Measurements from ENCODE around the gene LSM5. TPM values are rescaled to one million over a fixed set of nuclear protein-coding genes. Genes with fewer than 3 reads are reported as not detected.
"Not testable (repeated sequence)": the region's sequence is repeated elsewhere in the genome, so short reads cannot be mapped to it uniquely, and the experiment has no call there.

Gene LSM5
- total RNA-seq, 1 donor from 2014 or later: 27.1 TPM

- Histone ChIP-seq H3K27me3 (ENCODE audit: low read depth) (no peaks in the 10 kb centered on the region), H3K27ac (no peak overlapping the region), H3K4me1 (no peaks in the 10 kb centered on the region), H3K4me3 (no peak overlapping the region), H3K36me3 (no peaks in the 10 kb centered on the region), H3K9me3 (no peaks in the 10 kb centered on the region)
- DNase-seq (no peak), ATAC-seq (no peak)
- intact Hi-C loops (cut with DNase I): no loop called here
- no peak for TF ChIP-seq CTCF (IDR thresholded peaks at IDR 0.05)
Observed at GRCh38 chr7:32472015-32472414, 18.2 kb downstream of the LSM5 start.

GRCh38 chr7:32470871-32471270 is 19.3 kb downstream of the LSM5 start:
- TF ChIP-seq CTCF (IDR thresholded peaks at IDR 0.05): no peak
- no peaks in the 10 kb centered on the region for H3K4me1 ChIP-seq
- H3K9me3 ChIP-seq: no peaks in the 10 kb centered on the region
- no peak for DNase-seq
- H3K27ac ChIP-seq: no peak overlapping the region
- ATAC-seq: no peak
- H3K27me3 ChIP-seq (ENCODE audit: low read depth): no peaks in the 10 kb centered on the region
- no peaks in the 10 kb centered on the region for H3K36me3 ChIP-seq
- no peak overlapping the region for H3K4me3 ChIP-seq
- intact Hi-C loops (cut with DNase I): no loop called here

GRCh38 chr7:32470004-32470403 is 20.2 kb downstream of the LSM5 start:
- H3K36me3 ChIP-seq; DNase-seq; H3K27ac ChIP-seq; H3K9me3 ChIP-seq; H3K4me3 ChIP-seq; ATAC-seq; H3K4me1 ChIP-seq; intact Hi-C loops (cut with DNase I); H3K27me3 ChIP-seq (ENCODE audit: low read depth): not testable (repeated sequence)

- H3K27ac ChIP-seq; H3K9me3 ChIP-seq; ATAC-seq; H3K36me3 ChIP-seq; H3K27me3 ChIP-seq (ENCODE audit: low read depth); H3K4me1 ChIP-seq; intact Hi-C loops (cut with DNase I); H3K4me3 ChIP-seq; DNase-seq: not testable (repeated sequence)
Observed at GRCh38 chr7:32464641-32465416, 25.4 kb downstream of the LSM5 start.

- ATAC-seq (no peak), DNase-seq (no peak)
- intact Hi-C loops (cut with DNase I): no loop called here
- Histone ChIP-seq H3K36me3 (no peaks in the 10 kb centered on the region), H3K9me3 (no peaks in the 10 kb centered on the region), H3K4me1 (no peaks in the 10 kb centered on the region), H3K4me3 (no peak overlapping the region), H3K27me3 (ENCODE audit: low read depth) (no peaks in the 10 kb centered on the region), H3K27ac (no peak overlapping the region)
- no peak for TF ChIP-seq CTCF (IDR thresholded peaks at IDR 0.05)
Observed at GRCh38 chr7:32462977-32463376, 27.2 kb downstream of the LSM5 start.

GRCh38 chr7:32462451-32462850 is 27.7 kb downstream of the LSM5 start:
- H3K27ac ChIP-seq: no peak overlapping the region
- intact Hi-C loops (cut with DNase I): no loop called here
- H3K4me3 ChIP-seq: no peak overlapping the region
- no peaks in the 10 kb centered on the region for H3K27me3 ChIP-seq (ENCODE audit: low read depth)
- no peaks in the 10 kb centered on the region for H3K36me3 ChIP-seq
- H3K4me1 ChIP-seq: no peaks in the 10 kb centered on the region
- TF ChIP-seq CTCF (IDR thresholded peaks at IDR 0.05): no peak
- ATAC-seq (no peak), DNase-seq (no peak)
- H3K9me3 ChIP-seq: no peaks in the 10 kb centered on the region

Measured in lower lobe of right lung (tissue), 2 donors.